Activated CD4-positive, alpha-beta T cell treated with anti-CD3 and anti-CD28 coated beads for 36 hours (primary cell): ENCODE data around the gene CDKN2D. TPM values are rescaled to one million over a fixed set of nuclear protein-coding genes. Genes with fewer than 3 reads are reported as not detected.

ENCODE experiments used
- microRNA-seq: library from miRNA; unstranded; fragments of <30 nt; microRNA quantifications from one replicate; pipeline ENCODE4 v1.2.0, GENCODE V29; 2021; ENCODE audit warnings: borderline replicate concordance
- total RNA-seq, 2 experiments: library from RNA; stranded (reverse); gene quantifications; one replicate each; pipeline ENCODE4 v1.2.3, GENCODE V29; 2021

CDKN2D gene
- total RNA-seq, 2 experiments from 2014 or later: 39.2 to 50.3 TPM

Small RNA genes within 50 kb of the gene (microRNA-seq; reads per million reads assigned to microRNA genes)
- not detected for gene MIR1238

Other genes with a start within 250 kb of the CDKN2D start
- gene RAVER1, start 235.4 kb downstream of the CDKN2D start, total RNA-seq: 10 to 100 TPM; 83.7 to 90.8 TPM
- gene ICAM3, start 229.4 kb downstream of the CDKN2D start, total RNA-seq: 100 to 1,000 TPM; 109 to 122 TPM
- gene TYK2, start 188.4 kb downstream of the CDKN2D start, total RNA-seq: 100 to 1,000 TPM; 151 to 197 TPM
- 100 to 1,000 TPM; 178 to 190 TPM for gene CDC37, start 165.4 kb downstream of the CDKN2D start, total RNA-seq
- gene PDE4A, start 148.4 kb downstream of the CDKN2D start, total RNA-seq: 1 to 10 TPM; 3.9 to 4.3 TPM
- 10 to 100 TPM; 38.7 to 58.7 TPM for gene KEAP1, start 65.6 kb downstream of the CDKN2D start, total RNA-seq
- gene S1PR5, start 51.5 kb downstream of the CDKN2D start, total RNA-seq: under 1 TPM; 0.07 to 0.11 TPM
- gene ATG4D, start 25.1 kb downstream of the CDKN2D start, total RNA-seq: 10 to 100 TPM; 18.9 to 19.3 TPM
- gene KRI1, start 3.0 kb downstream of the CDKN2D start, total RNA-seq: 10 to 100 TPM; 62.5 to 67.1 TPM
- gene AP1M2, start 18.3 kb upstream of the CDKN2D start, total RNA-seq: not detected
- gene SLC44A2, start 56.6 kb upstream of the CDKN2D start, total RNA-seq: 100 to 1,000 TPM in 1 of 2 experiments, 10 to 100 TPM in 1; 80.3 to 105 TPM
- gene ILF3, start 85.4 kb upstream of the CDKN2D start, total RNA-seq: 100 to 1,000 TPM; 433 to 570 TPM
- gene QTRT1, start 132.5 kb upstream of the CDKN2D start, total RNA-seq: 10 to 100 TPM; 51.5 to 52.8 TPM
- gene DNM2, start 149.1 kb upstream of the CDKN2D start, total RNA-seq: 100 to 1,000 TPM; 167 to 185 TPM